MV-4-11 (cell line): ENCODE measurements around the gene CDK5RAP2.
A peak's percentile ranks its signal among the peaks of the same experiment; 100 is the strongest.
"Not testable (repeated sequence)": the region's sequence is repeated elsewhere in the genome, so short reads cannot be mapped to it uniquely, and the experiment has no call there.

Source experiments
- DNase-seq: peaks from one replicate; lab custom pipeline; 2025; lab: John Stamatoyannopoulos, UW

Gene CDK5RAP2

DNA sequence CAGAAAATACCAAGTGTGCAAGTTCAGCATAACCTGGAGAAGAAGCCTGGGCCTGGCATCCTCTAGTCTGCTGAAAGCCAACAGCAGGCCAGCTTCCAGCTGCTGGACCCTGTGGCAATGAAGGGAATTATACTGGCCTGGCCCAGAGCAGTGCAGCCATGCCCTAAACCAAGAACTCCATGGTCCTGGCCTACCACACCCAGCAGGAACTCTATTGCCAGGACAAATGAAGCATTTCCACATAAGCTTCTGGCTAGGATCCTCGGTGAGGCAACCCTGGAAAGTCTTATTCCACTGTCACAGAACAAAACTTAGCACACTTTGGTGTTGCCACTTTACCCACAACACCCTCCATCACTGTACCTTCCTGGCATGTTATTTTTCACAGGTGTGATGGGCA lies 35.5 kb downstream of the CDK5RAP2 start:
- no peak for DNase-seq

- no peak for DNase-seq
Observed at GRCh38 chr9:120542701-120543490, 37.1 kb downstream of the CDK5RAP2 start.

GRCh38 chr9:120541921-120542320 lies 38.0 kb downstream of the CDK5RAP2 start:
- DNase-seq: no peak

- no peak for DNase-seq
Observed at GRCh38 chr9:120539951-120540350, 40.0 kb downstream of the CDK5RAP2 start.

DNA sequence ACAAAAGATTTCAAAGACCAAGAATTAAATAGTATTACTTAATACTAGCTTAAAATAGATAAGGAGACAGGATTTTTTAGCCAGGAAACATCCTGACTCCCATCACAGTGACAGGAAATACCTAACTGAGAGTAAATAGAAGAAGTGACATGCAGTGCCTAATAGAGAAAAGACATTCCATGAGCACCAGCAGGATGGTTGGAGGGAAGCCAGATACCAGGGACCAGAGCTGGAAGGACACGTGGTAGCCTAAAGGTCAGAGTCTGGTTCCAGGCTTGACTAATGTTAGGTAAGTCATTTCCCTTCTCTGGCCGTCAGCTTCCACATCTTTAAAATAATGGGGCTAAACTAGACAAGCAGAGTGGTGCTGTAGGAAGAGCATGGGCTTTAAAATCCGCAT lies 41.6 kb downstream of the CDK5RAP2 start:
- no peak for DNase-seq

DNA sequence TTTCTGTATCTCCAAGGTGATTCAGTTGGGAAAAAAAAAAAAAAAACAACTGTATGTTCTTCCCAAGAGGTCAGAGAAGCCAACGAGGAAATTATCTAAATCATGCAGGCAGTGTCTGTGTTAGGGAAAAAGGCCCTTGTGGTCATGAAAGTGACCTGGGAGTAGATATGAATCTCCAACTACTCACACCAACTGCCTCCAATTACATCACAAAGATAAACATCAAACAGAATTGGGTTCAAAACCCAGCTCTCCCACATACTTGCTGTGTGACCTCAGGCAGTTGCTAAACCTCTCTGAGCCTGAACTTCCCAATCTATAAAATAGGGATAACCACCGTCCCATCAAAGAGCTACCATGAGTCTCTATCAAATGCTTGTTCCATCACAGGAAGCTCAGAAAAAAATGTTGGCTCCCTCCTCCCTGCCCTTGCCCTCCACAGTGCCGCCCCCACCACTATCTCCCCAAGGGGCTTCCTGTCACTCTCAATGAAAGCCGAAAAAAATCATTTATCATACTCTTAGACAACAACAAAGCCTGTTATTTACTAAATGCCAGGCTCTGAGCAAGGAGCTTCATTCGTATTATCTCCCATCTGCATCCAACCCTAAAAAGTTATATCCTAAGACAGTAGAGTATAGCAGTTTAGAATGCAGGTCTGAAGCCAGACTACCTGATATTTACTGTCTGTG lies 42.9 kb downstream of the CDK5RAP2 start:
- DNase-seq: no peak

DNA sequence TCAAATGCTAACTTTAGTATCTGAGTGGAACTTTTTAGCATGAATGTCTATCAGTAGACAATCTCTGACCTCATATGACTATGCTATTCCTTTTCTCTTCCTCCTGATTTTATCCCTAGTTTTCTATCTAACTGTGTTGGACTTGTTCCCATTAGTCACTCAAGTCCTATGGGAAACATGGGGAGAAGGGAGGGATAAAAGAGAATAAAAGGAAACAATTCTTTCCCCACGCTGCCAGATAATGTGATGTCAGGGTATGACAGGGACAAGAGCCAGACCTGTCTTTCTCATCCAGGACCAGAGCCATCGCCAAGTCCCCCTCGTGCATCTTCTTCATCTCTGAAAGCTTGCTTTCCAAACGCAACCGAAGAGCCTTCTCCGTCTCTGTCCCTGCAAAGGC lies 43.9 kb downstream of the CDK5RAP2 start:
- no peak for DNase-seq

DNA sequence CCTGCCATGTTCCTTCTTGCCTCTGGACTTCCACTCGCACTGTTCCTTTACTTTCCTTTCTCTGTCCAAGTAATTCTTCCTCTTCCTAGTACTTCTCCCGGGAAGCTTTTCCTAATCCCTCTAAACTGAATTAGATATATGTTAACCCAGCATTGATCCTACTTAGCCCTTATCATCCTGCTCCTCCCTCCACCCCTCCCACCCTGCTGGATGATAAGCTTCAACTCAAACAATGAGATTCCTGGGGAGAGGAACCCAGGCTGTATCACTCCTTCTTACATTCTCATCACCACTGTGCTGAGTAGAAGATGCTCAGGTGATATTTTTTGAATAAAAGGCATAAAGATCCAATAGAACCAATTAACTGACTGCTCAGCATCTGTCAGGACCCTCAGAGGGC lies 45.7 kb downstream of the CDK5RAP2 start:
- no peak for DNase-seq

GRCh38 chr9:120532891-120533290 lies 47.1 kb downstream of the CDK5RAP2 start:
- no peak for DNase-seq

- DNase-seq: no peak
Observed at GRCh38 chr9:120532475-120532874, 47.5 kb downstream of the CDK5RAP2 start.

DNA sequence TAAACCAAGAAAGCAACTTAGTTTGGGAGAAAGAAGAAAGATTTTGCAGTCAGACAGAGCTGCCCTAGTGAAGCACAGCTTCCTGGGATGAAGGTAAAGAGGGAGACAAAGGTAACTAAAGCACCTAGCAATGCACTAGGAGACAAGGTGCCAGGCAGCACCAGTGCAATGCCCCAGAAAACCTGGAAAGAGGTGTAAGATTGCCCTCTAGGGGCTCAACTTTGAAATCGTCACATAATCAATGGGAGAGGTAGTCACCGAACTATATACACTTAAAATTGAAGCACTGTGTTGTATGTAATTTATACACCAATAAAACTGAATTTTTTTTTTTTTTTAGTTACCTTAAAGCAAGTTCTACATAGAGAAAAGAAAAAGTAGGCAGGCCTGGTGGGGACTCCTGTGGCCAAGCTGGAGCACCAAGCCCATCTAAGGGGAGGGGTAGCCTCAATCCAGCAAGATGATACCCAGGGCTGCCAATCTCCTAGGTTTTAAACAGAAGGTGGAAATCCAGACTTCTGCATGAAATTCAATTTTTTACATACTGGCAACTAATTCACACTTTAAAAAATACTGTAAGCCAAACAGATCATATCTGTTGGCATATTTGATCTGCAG lies 48.2 kb downstream of the CDK5RAP2 start:
- DNase-seq: peak; percentile 24

DNA sequence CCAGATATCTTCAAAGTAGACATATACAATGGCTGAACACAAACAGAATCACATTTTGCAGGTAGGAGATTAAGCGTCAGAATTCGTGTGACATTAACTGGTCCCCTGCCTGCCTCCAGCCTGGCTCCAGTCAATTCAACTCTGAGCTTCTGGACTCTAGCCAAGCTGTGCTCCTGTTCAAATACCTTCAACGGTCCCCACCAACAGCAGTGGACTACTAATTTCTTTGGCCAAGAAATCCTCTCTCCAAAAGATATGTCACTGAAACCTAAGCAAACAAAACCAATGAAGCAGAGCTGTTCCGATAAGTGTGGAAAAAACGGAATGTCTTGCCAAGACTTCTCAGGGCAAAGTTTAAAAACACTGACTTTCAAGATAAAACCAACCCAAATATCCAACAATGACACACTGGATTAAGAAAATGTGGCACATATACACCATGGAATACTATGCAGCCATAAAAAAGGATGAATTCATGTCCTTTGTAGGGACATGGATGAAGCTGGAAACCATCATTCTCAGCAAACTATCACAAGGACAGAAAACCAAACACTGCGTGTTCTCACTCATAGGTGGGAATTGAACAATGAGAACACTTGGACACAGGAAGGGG lies 49.6 kb downstream of the CDK5RAP2 start:
- DNase-seq: not testable (repeated sequence)

DNA sequence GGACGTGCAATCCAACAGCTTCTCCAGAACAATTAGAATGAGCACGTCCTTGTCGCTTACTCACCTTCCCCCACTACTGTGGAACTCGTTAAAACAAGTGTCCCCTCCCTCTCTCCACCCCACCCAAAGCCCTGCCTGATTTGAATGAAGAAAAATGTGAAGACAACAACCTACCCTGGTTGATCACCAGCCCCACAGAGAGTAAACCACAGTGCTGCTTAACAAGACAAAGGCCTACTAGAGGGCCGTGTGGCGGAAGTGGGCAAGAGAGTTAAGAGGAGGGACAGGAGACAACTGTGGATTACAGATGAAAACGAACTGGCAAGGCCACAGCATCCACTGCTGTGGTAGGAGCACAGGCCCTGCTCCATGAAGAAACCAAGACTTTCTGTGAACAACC lies 51.1 kb downstream of the CDK5RAP2 start:
- no peak for DNase-seq

- DNase-seq: no peak
Observed at GRCh38 chr9:120528327-120528726, 51.6 kb downstream of the CDK5RAP2 start.

DNA sequence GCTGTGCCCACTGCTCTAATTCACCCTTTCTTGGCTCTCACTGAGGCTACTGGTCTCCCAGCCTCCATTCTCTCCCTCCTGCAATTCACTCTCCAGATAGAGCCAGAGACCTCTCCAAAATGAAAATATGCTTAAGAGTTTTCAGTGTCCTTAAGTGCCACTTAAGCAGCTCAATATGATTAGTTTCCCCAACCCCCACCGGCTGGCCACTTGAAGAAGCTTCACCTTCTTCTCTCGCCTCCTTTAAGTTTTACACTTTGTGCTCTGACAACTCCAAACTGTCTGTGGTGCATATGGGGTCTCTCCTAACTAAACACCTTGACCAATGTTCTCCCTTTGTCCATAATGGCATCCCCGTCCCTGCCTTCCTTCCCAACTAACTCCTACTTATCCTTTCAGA lies 53.4 kb downstream of the CDK5RAP2 start:
- no peak for DNase-seq

- no peak for DNase-seq
Observed at GRCh38 chr9:120524863-120525262, 55.1 kb downstream of the CDK5RAP2 start.

GRCh38 chr9:120524038-120524437 lies 55.9 kb downstream of the CDK5RAP2 start:
- no peak for DNase-seq

GRCh38 chr9:120522558-120522957 lies 57.4 kb downstream of the CDK5RAP2 start:
- DNase-seq: no peak

DNA sequence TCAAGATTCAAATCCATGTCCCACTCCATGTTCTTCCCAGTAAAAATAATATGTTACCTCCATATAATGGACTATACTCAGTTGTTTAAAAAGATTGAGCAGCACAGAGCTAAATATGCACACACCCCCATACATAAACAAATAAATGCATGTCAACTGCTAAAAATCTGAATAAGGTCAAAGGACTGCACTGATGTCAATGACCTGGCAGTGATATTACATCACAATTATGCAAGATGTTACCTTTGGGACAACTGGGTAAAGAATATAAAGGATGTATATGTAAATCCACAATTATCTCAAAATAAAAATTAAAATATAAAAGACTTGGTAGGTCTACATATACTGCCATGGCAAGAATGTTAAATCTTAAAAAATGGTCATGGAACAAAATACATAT lies 57.9 kb downstream of the CDK5RAP2 start:
- no peak for DNase-seq

DNA sequence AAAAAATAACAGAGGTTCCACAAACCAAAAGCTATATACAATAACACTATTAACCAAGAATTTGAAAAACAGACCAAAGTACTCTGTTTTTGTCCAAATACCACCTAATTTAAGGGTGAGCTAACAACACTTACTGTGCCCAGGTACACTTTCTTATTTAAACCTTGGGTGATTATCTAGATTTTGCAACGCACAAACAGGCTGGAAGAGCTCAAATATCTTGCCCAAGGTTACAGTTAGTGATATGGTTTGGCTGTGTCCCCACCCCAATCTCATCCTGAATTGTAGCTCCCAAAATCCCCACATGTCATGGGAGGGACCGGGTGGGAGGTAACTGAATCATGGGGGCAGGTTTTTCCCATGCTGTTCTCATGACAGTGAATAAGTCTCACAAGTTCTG lies 58.9 kb downstream of the CDK5RAP2 start:
- no peak for DNase-seq

DNA sequence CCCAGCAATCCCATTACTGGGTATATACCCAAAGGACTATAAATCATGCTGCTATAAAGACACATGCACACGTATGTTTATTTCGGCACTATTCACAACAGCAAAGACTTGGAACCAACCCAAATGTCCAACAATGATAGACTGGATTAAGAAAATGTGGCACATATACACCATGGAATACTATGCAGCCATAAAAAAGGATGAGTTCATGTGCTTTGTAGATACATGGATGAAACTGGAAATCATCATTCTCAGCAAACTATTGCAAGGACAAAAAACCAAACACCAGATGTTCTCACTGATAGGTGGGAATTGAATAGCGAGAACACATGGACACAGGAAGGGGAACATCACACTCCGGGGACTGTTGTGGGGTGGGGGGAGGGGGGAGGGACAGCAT lies 64.0 kb downstream of the CDK5RAP2 start:
- DNase-seq: not testable (repeated sequence)

DNA sequence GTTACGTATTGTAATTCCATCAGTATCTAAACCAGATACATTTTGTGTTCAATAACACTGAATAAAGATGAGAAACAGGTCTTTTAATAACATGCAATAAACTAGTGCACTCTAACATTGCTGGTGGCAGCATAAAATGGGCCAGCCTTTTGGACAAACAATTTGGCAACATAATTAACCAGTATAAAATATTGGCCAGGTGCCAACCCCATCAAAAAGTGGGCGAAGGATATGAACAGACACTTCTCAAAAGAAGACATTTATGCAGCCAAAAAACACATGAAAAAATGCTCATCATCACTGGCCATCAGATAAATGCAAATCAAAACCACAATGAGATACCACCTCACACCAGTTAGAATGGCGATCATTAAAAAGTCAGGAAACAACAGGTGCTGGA lies 64.5 kb downstream of the CDK5RAP2 start:
- not testable (repeated sequence) for DNase-seq

DNA sequence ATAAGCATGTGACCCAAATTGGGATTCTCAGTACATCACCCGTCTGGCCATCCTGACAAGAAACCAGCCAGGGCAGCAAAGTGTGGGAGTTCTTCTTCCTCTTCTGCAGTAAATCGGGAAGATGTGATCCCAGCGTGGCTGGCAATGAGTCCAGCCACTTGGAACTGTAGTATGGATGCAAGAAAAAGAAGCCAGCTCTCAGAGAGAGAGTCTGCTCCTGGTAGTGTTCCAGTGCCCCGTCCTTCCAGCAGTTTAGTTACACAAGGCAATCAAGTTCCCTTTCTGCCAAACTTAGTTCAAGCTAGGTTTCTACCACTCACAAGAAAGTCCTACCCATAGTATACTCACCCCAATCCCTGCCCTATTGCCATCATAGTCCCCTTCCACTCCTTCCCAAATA lies 65.6 kb downstream of the CDK5RAP2 start:
- no peak for DNase-seq
